ENCODE results near the gene DTNBP1.

- TF ChIP-seq CTCF (IDR thresholded peaks at IDR 0.05) = no peak
- TF ChIP-seq MAX (IDR thresholded peaks at IDR 0.05) = no peak
- no peak for TF ChIP-seq RAD21 (conservative IDR thresholded peaks at IDR 0.05 in 1 of 2, IDR thresholded peaks at IDR 0.05 in 1 of 2)
- no peak for TF ChIP-seq HDAC2 (IDR thresholded peaks at IDR 0.05)
- TF ChIP-seq POLR2A (IDR thresholded peaks at IDR 0.05; ENCODE audit: low read length) = no peak
- TF ChIP-seq PBX3 (IDR thresholded peaks at IDR 0.05) = no peak
- no peak for TF ChIP-seq ZFP36 (IDR thresholded peaks at IDR 0.05; ENCODE audit: borderline replicate concordance, partially characterized antibody)
- no peak for TF ChIP-seq CHD2 (IDR thresholded peaks at IDR 0.05; ENCODE audit: low read length, partially characterized antibody)
- no peak for TF ChIP-seq GATA3 (IDR thresholded peaks at IDR 0.05; ENCODE audit: borderline replicate concordance)
- TF ChIP-seq RNF2 (IDR thresholded peaks at IDR 0.05; ENCODE audit: borderline replicate concordance, low read depth) = no peak
Observed at GRCh38 chr6:15546591-15546990, 116.2 kb downstream of the DTNBP1 start.
